GM12878 (cell line): ENCODE measurements around the gene TBC1D22B. TPM values are rescaled to one million over a fixed set of nuclear protein-coding genes. Genes with fewer than 3 reads are reported as not detected.
A peak's percentile ranks its signal among the peaks of the same experiment; 100 is the strongest.

Experiments
- CHD4 ChIP-seq: fragments of 200-600 bp; sonication (generic); IDR thresholded peaks from 2 replicates; pipeline ENCODE4 v1.6.1; 2016; ENCODE audit warnings: mild to moderate bottlenecking
- CREB1 ChIP-seq: IDR thresholded peaks from 2 replicates; pipeline ENCODE4 v1.6.1; 2012; ENCODE audit warnings: low read depth, mild to moderate bottlenecking, inconsistent platforms
- ESRRA ChIP-seq: IDR thresholded peaks from 2 replicates; pipeline ENCODE4 v1.6.1; 2012; ENCODE audit warnings: mild to moderate bottlenecking, low read length, improper control_type of control experiment
- FOXK2 ChIP-seq: fragments of 450-650 bp; IDR thresholded peaks from 2 replicates; pipeline ENCODE4 v1.6.1; 2017; ENCODE audit warnings: mild to moderate bottlenecking, moderate library complexity
- GABPA ChIP-seq: IDR thresholded peaks from 2 replicates; pipeline ENCODE4 v1.6.1; 2014; ENCODE audit warnings: antibody characterized with exemption, low read depth, mild to moderate bottlenecking, inconsistent platforms
- MEF2A ChIP-seq: IDR thresholded peaks from 2 replicates; pipeline ENCODE4 v1.6.1; 2011; ENCODE audit warnings: low read depth, mild to moderate bottlenecking, low read length, moderate library complexity; ENCODE audit not compliant: insufficient read depth
- NBN ChIP-seq: fragments of 450-650 bp; IDR thresholded peaks from 2 replicates; pipeline ENCODE4 v1.6.1; 2016
- POLR2A ChIP-seq: IDR thresholded peaks from 2 replicates; pipeline ENCODE4 v1.6.1; 2011; ENCODE audit warnings: low read depth, mild to moderate bottlenecking, low read length
- RAD21 ChIP-seq: IDR thresholded peaks from 2 replicates; pipeline ENCODE4 v1.6.1; 2011; ENCODE audit warnings: mild to moderate bottlenecking, low read depth, low read length, moderate library complexity; ENCODE audit not compliant: insufficient read depth
- RAD51 ChIP-seq: fragments of 450-650 bp; IDR thresholded peaks from 2 replicates; pipeline ENCODE4 v1.6.1; 2016; ENCODE audit warnings: moderate library complexity, mild to moderate bottlenecking, inconsistent platforms
- RCOR1 ChIP-seq: conservative IDR thresholded peaks from 2 replicates; pipeline ENCODE4 v1.6.1; 2012; ENCODE audit warnings: low read depth, low read length, improper control_type of control experiment
- SIN3A ChIP-seq: IDR thresholded peaks from 2 replicates; pipeline ENCODE4 v1.6.1; 2012; ENCODE audit warnings: low read depth, low read length, improper control_type of control experiment
- SUZ12 ChIP-seq: fragments of 200-600 bp; sonication (generic); IDR thresholded peaks from one replicate; pipeline ENCODE4 v1.6.1; 2018; ENCODE audit warnings: antibody characterized with exemption, mild to moderate bottlenecking; ENCODE audit not compliant: unreplicated experiment
- ZNF217 ChIP-seq: fragments of 450-650 bp; IDR thresholded peaks from 2 replicates; pipeline ENCODE4 v1.6.1; 2017; ENCODE audit warnings: antibody characterized with exemption, mild to moderate bottlenecking
- ZZZ3 ChIP-seq: IDR thresholded peaks from 2 replicates; pipeline ENCODE4 v1.6.1; 2011; ENCODE audit warnings: low read depth; ENCODE audit not compliant: control insufficient read depth, insufficient read length
- polyA plus RNA-seq, 11 experiments: library from polyadenylated mRNA; depleted of rRNA in 4 of 11; unstranded in 6 of 11; stranded (reverse) in 5 of 11; fragments of >200 nt; fragmentation: Nextera tagmentation in 4 of 11; fragmentation: Illumina TruSeq in 1 of 11; extraction: Ambion mirVana in 4 of 11; extraction: Trizol in 1 of 11; gene quantifications; 1 replicate in 1 of 11; 2 replicates in 10 of 11; pipeline versions ENCODE4 v1.2.1 to v1.2.3, GENCODE V29; 2011 to 2016; ENCODE audit warnings: inconsistent platforms in 2 of 11, missing spikeins in 2 of 11, low read depth in 1 of 11
- total RNA-seq, 4 experiments: library from RNA; depleted of rRNA in 3 of 4; stranded (reverse); fragments of >200 nt in 3 of 4; fragmentation: Illumina TruSeq in 1 of 4; extraction: Trizol in 1 of 4; gene quantifications; 2 replicates each; pipeline versions ENCODE4 v1.2.1 to v1.2.3, GENCODE V29; 2013 to 2021
- TF ChIP-seq, protein P1 (sequence below), 3 experiments: IDR thresholded peaks in 2 of 3; conservative IDR thresholded peaks in 1 of 3; 2 replicates each; pipeline ENCODE4 v1.5.1; 2011; ENCODE audit warnings: low read depth in 3 of 3, low read length in 3 of 3, mild to moderate bottlenecking in 3 of 3, control low read depth in 2 of 3, moderate library complexity in 2 of 3, inconsistent platforms in 1 of 3, mixed read lengths in 1 of 3; ENCODE audit not compliant: control insufficient read depth in 2 of 3, insufficient read depth in 1 of 3; ENCODE audit errors: extremely low read depth in 1 of 3
- TF ChIP-seq, protein P2 (sequence below): fragments of 450-650 bp; formaldehyde crosslinking; IDR thresholded peaks from 2 replicates; pipeline ENCODE4 v1.4.0; 2020; ENCODE audit warnings: mild to moderate bottlenecking, moderate library complexity
- TF ChIP-seq, protein P3 (sequence below): fragments of 450-650 bp; IDR thresholded peaks from 2 replicates; pipeline ENCODE4 v1.6.1; 2017; ENCODE audit warnings: antibody characterized with exemption, mild to moderate bottlenecking, moderate library complexity
- TF ChIP-seq, protein P4 (sequence below): fragments of 450-650 bp; IDR thresholded peaks from 2 replicates; pipeline ENCODE4 v1.6.1; 2016; ENCODE audit warnings: mild to moderate bottlenecking
- TF ChIP-seq, protein P5 (sequence below): IDR thresholded peaks from 2 replicates; pipeline ENCODE4 v1.6.1; 2012; ENCODE audit warnings: low read depth, low read length, improper control_type of control experiment

TBC1D22B gene
- total and polyA plus RNA-seq, 10 of the 15 experiments (the other 5 are each of a cell fraction or from before 2014, with no cell fraction given) = 3.4 to 18.7 (median 14.1) TPM

DNA sequence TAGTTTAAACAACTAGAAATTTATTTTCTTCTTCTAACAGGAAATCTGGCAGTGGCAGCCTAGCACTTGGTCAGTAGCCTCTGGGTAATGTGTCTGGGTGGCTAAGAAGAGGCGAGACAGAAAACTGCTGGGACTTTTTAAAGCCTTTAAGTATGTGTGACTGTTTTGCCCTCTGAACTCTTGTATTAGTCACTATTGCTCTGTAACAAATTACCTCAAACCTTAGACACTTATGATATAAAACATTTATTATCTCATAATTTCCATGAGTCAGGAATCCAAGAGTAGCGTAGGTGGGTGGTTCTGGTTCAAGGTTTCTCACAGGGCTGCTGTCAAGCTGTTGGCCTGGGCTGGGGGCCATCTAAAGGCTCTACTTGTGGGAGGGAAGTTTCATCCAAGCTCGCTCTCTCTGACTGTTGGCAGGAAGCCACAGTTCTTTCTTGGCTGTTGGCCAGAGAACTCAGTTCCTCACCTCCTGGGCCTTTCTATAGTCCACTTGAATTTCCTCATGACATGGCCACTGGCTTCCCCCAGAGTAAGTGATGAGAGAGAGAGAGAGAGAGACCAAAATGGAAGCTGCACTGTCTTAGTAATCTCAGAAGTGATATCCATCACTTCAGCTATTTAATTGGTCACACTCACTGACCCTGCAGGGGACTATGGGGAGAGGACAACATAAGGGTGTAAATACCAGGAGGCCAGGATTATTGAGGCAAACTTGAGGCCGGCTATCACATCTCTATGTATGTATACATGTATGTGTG, 17.4 kb upstream of the TBC1D22B start (continued):
- TF ChIP-seq ZNF217 (no peak), RAD21 (no peak), CREB1 (peak; percentile 88), SUZ12 (no peak), CHD4 (no peak), SIN3A (no peak), MEF2A (no peak), GABPA (no peak; the same call in 1 of the 2 replicates), ESRRA (no peak), ZZZ3 (no peak), RCOR1 (no peak), FOXK2 (no peak), NBN (0 out of 2 replicates have a peak, but pooled peaks have one; percentile 44), RAD51 (no peak), POLR2A (no peak)
- TF ChIP-seq, protein P1, sequence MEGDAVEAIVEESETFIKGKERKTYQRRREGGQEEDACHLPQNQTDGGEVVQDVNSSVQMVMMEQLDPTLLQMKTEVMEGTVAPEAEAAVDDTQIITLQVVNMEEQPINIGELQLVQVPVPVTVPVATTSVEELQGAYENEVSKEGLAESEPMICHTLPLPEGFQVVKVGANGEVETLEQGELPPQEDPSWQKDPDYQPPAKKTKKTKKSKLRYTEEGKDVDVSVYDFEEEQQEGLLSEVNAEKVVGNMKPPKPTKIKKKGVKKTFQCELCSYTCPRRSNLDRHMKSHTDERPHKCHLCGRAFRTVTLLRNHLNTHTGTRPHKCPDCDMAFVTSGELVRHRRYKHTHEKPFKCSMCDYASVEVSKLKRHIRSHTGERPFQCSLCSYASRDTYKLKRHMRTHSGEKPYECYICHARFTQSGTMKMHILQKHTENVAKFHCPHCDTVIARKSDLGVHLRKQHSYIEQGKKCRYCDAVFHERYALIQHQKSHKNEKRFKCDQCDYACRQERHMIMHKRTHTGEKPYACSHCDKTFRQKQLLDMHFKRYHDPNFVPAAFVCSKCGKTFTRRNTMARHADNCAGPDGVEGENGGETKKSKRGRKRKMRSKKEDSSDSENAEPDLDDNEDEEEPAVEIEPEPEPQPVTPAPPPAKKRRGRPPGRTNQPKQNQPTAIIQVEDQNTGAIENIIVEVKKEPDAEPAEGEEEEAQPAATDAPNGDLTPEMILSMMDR (IDR thresholded peaks at IDR 0.05 in 2 of 3, conservative IDR thresholded peaks at IDR 0.05 in 1 of 3; ENCODE audit: control insufficient read depth in 2 of 3, extremely low read depth in 1 of 3, insufficient read depth in 1 of 3, low read depth in 3 of 3, low read length in 3 of 3) = no peak
- TF ChIP-seq, protein P2, sequence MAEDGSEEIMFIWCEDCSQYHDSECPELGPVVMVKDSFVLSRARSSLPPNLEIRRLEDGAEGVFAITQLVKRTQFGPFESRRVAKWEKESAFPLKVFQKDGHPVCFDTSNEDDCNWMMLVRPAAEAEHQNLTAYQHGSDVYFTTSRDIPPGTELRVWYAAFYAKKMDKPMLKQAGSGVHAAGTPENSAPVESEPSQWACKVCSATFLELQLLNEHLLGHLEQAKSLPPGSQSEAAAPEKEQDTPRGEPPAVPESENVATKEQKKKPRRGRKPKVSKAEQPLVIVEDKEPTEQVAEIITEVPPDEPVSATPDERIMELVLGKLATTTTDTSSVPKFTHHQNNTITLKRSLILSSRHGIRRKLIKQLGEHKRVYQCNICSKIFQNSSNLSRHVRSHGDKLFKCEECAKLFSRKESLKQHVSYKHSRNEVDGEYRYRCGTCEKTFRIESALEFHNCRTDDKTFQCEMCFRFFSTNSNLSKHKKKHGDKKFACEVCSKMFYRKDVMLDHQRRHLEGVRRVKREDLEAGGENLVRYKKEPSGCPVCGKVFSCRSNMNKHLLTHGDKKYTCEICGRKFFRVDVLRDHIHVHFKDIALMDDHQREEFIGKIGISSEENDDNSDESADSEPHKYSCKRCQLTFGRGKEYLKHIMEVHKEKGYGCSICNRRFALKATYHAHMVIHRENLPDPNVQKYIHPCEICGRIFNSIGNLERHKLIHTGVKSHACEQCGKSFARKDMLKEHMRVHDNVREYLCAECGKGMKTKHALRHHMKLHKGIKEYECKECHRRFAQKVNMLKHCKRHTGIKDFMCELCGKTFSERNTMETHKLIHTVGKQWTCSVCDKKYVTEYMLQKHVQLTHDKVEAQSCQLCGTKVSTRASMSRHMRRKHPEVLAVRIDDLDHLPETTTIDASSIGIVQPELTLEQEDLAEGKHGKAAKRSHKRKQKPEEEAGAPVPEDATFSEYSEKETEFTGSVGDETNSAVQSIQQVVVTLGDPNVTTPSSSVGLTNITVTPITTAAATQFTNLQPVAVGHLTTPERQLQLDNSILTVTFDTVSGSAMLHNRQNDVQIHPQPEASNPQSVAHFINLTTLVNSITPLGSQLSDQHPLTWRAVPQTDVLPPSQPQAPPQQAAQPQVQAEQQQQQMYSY (CRISPR knock-in tag) = no peak
- TF ChIP-seq, protein P3, sequence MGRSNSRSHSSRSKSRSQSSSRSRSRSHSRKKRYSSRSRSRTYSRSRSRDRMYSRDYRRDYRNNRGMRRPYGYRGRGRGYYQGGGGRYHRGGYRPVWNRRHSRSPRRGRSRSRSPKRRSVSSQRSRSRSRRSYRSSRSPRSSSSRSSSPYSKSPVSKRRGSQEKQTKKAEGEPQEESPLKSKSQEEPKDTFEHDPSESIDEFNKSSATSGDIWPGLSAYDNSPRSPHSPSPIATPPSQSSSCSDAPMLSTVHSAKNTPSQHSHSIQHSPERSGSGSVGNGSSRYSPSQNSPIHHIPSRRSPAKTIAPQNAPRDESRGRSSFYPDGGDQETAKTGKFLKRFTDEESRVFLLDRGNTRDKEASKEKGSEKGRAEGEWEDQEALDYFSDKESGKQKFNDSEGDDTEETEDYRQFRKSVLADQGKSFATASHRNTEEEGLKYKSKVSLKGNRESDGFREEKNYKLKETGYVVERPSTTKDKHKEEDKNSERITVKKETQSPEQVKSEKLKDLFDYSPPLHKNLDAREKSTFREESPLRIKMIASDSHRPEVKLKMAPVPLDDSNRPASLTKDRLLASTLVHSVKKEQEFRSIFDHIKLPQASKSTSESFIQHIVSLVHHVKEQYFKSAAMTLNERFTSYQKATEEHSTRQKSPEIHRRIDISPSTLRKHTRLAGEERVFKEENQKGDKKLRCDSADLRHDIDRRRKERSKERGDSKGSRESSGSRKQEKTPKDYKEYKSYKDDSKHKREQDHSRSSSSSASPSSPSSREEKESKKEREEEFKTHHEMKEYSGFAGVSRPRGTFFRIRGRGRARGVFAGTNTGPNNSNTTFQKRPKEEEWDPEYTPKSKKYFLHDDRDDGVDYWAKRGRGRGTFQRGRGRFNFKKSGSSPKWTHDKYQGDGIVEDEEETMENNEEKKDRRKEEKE = no peak
- TF ChIP-seq, protein P4, sequence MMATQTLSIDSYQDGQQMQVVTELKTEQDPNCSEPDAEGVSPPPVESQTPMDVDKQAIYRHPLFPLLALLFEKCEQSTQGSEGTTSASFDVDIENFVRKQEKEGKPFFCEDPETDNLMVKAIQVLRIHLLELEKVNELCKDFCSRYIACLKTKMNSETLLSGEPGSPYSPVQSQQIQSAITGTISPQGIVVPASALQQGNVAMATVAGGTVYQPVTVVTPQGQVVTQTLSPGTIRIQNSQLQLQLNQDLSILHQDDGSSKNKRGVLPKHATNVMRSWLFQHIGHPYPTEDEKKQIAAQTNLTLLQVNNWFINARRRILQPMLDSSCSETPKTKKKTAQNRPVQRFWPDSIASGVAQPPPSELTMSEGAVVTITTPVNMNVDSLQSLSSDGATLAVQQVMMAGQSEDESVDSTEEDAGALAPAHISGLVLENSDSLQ = no peak
- TF ChIP-seq, protein P5, sequence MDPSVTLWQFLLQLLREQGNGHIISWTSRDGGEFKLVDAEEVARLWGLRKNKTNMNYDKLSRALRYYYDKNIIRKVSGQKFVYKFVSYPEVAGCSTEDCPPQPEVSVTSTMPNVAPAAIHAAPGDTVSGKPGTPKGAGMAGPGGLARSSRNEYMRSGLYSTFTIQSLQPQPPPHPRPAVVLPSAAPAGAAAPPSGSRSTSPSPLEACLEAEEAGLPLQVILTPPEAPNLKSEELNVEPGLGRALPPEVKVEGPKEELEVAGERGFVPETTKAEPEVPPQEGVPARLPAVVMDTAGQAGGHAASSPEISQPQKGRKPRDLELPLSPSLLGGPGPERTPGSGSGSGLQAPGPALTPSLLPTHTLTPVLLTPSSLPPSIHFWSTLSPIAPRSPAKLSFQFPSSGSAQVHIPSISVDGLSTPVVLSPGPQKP = no peak
